COLO668 (cell line): ENCODE results near the gene RPTOR.
"Not testable (repeated sequence)": the region's sequence is repeated elsewhere in the genome, so short reads cannot be mapped to it uniquely, and the experiment has no call there.

Experiments used
- DNase-seq: peaks from one replicate; lab custom pipeline; 2025; ENCODE audit not compliant: unreplicated experiment; lab: John Stamatoyannopoulos, UW

The RPTOR gene

GRCh38 chr17:80612997-80613731 is 68.5 kb downstream of the RPTOR start:
- peak; percentile 33 for DNase-seq

DNA sequence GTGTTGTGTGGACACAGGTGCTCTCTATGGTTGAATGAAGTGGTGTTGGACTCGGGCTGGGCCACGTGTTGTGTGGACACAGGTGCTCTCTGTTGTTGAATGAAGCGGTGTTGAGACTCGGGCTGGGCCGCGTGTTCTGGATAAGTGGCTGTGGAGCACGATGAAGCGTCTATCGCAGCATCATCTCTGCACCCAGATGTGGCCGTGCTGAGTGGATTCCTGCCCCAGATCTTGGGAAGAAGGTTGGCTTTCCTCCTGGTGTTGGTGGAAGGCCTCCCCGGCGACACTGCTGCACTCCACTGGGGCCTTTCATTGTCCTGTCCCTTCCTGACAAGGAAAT is 69.1 kb downstream of the RPTOR start:
- DNase-seq = peak; percentile 89

GRCh38 chr17:80614332-80615047 is 69.9 kb downstream of the RPTOR start:
- DNase-seq = no peak

DNA sequence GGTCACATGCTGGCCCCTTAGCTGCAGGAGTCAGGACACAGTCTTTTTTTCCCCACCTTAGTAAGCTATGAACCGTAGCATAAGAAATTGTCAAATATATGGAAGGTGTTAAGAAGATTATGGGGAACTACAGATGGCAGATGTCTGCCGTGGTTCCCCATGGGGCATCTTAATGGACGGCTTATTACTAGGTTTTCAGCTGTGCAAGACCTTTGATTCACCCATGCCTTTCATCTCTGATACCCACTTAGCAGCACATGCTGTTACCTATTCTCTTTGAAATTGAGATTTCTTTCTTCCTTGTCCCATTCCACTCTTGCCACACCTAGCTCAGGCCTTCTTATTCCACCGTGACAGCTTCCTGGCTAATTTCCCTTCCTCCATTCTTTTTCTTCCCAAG is 70.7 kb downstream of the RPTOR start:
- DNase-seq = no peak

DNA sequence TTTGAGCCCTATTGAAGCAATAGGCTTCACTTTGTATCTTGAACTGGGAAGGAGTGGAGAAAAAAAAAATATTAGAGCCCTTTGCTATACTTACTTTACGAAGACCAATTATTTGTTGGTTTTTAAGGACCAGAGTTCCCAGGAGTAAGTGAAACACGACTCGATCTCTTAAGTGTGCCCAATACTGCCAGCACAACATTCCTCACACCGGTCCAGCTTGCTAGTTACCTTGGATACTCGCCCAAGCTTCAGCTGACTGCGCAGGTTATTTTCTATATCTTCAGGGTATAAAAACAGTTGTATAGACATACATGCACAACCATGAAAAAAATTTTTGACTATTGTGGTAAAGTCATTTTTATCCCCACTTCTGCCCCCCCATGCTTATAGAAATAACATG is 72.1 kb downstream of the RPTOR start:
- DNase-seq = no peak

DNA sequence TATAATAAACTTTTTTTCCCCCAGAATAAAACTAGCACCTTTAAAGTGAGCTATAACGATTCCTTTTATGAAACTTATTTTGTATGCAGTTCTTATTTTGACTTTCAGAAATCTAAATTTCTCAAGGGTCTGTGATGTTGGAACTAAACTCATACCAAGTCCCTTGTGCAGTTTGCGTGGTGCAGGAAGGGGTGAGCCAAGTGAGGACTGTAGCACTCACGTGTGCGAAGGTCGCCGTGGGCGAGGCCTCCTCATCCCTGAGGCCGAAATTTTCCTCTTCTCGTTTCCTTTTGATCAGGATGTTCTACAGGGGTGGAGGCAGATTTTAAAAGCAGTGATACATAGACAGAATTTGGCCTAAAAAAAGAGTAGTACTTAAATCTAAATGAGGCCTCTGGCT is 73.7 kb downstream of the RPTOR start:
- no peak for DNase-seq

DNA sequence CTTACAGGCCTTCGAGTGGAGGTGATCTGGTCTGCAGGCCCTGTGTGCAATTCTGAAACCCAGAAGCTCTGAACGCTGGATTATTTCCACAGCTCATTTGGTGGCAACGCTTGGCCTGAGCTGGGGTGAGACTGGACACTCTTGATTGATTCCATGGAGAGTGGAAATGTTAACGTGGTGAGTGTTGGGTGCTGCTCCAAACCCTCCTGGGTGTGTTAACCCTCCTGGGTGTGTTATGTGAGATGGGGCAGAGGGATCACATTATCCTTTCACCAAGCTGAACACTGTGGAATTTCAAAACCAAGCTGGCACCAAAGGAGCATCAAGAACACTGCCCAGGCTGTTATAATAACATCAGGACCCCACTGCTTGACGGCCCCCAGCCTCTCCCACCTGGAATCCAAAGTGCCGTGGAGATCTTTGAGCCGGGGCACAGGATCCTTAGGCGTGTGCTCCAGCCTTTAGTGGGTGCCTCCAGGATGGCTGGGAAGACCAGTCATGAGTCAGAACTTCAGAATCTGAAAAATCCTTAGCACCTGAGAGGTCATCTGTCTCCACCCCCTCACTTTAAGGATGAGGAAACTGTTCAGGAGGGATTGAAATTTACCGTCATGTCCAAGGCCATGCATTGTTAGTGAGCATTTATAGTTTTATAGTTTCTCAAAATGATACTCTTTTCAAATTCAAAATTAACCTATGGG is 75.0 kb downstream of the RPTOR start:
- DNase-seq = no peak

DNA sequence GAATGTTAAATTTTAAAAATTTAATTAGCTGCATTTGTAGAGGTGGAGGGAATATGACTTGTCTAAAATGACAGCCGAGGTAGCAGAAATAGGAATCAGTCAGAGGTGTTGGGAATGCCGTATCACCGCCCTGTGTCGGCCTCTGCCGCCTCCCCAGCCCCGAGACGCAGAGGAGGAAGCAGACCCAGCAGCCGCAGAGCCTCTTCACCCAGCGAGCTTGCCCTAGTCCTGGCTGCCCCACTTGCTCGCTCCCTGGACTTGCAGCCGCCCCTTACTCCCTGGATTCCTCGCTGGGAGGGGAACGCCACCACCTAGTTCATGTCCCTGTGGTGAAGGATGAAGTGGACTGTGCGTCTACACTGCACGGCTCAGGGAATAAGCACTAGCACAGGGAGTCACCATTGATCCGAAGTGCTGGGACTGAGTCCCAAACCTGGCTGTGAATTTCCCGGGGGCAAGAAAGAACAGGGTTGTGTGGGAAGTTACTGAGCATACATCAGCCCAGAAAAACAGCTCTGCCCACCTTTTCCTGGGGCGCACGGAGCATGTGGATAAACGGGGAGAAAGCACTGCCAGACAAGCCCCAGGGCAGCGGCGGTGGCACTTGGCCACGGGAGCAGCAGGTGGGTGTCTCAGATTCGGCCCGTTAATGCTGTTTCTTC is 76.8 kb downstream of the RPTOR start:
- DNase-seq = no peak

GRCh38 chr17:80621997-80622357 is 77.3 kb downstream of the RPTOR start:
- DNase-seq = no peak

- DNase-seq = peak; percentile 49
These were observed 80.2 kb downstream of the RPTOR start for GRCh38 chr17:80624864-80625263.

- peak; percentile 76 for DNase-seq
These were observed 81.0 kb downstream of the RPTOR start for GRCh38 chr17:80625627-80626026.

DNA sequence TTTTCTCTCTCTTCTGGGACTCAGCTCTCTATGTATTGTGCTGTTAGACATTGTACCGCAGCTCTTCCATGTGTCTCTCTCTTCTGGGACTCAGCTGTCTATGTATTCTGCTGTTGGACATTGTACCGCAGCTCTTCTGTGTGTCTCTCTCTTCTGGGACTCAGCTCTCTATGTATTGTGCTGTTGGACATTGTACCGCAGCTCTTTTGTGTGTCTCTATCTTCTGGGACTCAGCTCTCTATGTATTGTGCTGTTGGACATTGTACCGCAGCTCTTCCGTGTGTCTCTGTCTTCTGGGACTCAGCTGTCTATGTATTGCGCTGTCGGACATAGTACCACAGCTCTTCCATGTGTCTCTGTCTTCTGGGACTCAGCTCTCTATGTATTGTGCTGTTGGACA is 84.2 kb downstream of the RPTOR start:
- not testable (repeated sequence) for DNase-seq

GRCh38 chr17:80629298-80630028 is 84.8 kb downstream of the RPTOR start:
- DNase-seq = no peak

DNA sequence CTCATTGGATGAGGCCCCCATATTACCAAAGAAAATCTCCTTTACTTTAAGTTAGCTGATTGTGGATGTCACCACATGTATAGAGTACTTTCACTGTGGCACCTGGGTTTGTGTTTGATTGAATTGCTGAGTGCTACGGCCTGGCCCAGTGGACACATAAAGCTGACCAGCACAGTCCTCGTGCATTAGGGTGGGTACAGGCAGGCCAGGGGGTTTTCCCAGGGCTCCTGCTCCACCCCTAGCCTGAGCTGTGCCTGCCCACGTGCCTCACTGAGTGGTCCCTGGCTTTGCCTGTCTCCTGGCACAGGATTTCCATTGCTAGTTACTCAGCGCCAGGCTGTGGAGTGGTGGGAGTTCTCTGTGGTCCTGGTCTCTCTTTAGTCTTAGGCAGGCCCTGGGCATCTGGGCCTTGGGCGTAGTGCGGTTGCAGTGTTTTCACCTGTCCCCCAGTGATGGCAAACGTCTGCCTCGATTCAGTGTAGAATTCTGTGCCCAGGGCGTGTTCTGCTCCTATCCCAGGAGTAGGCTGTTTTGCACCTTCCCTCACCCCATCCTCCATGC is 86.0 kb downstream of the RPTOR start:
- DNase-seq = no peak

DNA sequence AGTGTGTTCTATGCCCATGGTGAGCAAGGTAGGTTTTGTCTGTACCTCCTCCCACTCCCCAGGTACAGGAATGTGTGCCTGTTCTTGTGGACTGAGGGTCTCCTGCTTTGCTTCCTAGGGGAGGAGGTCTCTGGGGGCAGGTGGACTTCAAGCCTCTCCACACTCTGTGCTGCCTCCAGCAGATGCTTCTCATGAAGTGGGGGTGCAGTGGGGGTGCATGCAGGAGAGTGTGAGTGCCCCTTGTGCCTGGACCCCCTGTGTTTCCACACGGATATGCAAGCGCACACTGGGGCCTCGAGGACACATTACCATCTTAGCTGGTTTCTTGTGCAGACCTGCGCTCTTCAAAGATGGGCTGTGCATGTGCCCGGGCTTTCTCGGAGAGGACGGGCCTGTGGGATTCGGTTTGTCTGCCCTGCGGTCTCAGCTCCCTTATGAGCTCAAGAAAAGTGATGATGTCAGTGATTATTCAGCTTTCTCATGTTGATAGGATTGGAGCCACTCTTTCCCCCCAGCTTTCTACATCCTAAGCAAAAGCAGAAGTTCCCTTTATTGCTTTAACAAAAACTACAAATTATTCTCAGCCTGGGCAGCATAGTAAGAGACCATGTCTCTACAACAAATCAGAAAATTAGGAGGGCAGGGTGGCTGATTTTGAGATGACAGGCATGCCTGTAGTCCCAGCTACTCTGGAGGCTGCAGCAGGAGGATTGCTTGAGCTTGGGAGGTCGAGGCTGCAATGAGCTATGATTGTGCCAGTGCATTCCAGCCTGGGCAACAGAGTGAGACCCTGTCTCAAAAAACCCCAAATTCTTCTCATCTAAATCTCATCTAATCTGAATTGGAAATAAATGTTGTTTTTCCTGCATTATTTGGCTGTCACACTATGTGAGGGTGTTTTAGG is 86.8 kb downstream of the RPTOR start:
- no peak for DNase-seq

- no peak for DNase-seq
These were observed 87.5 kb downstream of the RPTOR start for GRCh38 chr17:80632046-80632581.

DNA sequence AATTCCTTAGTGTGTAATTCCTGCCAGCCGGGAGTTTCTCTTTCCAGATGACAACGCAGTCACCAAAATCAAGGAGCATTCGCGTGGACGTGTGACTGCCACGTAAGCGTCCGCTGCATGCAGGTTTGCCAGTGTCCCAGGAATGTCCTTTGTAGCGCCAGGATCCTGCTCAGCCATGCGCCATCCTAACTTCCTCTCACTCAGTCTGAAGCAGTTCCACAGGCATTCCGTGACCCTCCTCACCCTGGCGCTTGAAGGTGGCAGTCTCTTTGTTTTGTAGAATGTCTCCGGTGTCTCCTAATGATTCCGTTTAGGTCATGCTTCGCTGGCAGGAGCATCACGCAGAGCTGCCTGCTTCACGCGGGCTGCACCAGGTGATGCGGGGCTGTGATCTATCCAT is 88.6 kb downstream of the RPTOR start:
- DNase-seq = peak; percentile 25

GRCh38 chr17:80633994-80634566 is 89.4 kb downstream of the RPTOR start:
- no peak for DNase-seq

- DNase-seq = no peak
These were observed 91.9 kb downstream of the RPTOR start for GRCh38 chr17:80636361-80637018.
